Keratinocyte (primary cell): ENCODE results near the gene SFMBT1.

ENCODE experiments used
- EZH2 ChIP-seq: IDR thresholded peaks from one replicate; pipeline ENCODE4 v1.6.1; 2012; ENCODE audit warnings: inconsistent platforms, mild to moderate bottlenecking, low read length, moderate library complexity
- TF ChIP-seq, protein P1 (sequence below), 3 experiments: IDR thresholded peaks in 1 of 3; conservative IDR thresholded peaks in 1 of 3; optimal IDR thresholded peaks in 1 of 3; 2 replicates in 2 of 3; 3 replicates in 1 of 3; pipeline versions ENCODE3 to v1.5.1; 2011; ENCODE audit warnings: low read length in 3 of 3, mild to moderate bottlenecking in 3 of 3, moderate library complexity in 2 of 3, control low read depth in 1 of 3, inconsistent platforms in 1 of 3; ENCODE audit not compliant: insufficient read depth in 2 of 3; ENCODE audit errors: extremely low read depth in 1 of 3

DNA sequence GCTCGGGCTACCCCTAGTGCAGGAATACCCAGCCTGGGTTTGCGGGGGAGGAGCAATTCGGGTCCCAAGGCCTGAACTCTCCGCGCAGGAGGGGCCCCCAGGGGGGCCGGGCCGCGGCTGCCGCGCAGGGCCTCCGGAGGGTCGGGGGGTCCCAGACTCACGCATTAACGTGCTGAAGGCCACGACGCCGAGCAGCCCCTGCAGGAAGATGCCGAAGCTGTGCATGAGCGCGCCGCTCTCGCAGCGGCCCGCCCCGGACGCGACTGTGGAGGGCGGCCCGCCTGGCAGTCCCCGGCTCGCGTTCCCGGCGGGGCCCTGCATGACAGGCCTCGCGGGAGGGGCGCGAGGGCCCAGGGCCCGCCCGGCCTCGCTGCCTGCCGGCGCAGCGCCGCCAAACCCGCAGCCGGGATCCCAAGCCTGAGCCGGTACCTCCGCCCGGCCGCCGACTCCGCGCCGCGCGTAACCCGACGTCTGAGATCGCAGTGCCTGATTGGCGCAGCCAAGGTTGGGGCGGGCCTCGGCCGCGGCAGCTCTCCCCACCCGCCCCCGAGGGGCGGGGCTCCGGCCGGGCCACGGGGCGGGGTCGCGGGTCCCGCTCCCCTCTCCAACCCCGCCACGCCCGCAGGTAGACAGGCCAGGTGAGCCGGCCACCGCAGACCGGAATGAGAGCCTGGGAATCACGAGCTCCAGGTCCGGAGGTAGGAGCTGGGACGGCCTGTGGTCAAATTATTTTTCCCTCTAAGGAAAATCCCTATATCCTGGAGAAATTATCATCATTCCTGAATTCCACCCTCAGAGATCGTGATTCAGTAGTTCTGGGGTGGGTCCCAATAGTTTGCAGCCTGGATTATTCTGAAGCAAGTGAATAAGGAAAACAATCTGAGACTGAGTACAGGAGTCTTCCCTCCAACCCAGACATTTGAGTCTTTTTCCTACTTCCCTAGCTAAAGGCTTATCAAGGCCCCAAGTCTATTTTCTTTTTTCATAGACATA is 148.4 kb downstream of the SFMBT1 start, which contains the start of gene STIMATE:
- TF ChIP-seq, protein P1, sequence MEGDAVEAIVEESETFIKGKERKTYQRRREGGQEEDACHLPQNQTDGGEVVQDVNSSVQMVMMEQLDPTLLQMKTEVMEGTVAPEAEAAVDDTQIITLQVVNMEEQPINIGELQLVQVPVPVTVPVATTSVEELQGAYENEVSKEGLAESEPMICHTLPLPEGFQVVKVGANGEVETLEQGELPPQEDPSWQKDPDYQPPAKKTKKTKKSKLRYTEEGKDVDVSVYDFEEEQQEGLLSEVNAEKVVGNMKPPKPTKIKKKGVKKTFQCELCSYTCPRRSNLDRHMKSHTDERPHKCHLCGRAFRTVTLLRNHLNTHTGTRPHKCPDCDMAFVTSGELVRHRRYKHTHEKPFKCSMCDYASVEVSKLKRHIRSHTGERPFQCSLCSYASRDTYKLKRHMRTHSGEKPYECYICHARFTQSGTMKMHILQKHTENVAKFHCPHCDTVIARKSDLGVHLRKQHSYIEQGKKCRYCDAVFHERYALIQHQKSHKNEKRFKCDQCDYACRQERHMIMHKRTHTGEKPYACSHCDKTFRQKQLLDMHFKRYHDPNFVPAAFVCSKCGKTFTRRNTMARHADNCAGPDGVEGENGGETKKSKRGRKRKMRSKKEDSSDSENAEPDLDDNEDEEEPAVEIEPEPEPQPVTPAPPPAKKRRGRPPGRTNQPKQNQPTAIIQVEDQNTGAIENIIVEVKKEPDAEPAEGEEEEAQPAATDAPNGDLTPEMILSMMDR (optimal IDR thresholded peaks at IDR 0.05 in 1 of 3, IDR thresholded peaks at IDR 0.05 in 1 of 3, conservative IDR thresholded peaks at IDR 0.05 in 1 of 3; ENCODE audit: extremely low read depth in 1 of 3, insufficient read depth in 2 of 3, low read length in 3 of 3): no peak
- TF ChIP-seq EZH2: no peak
